ENCODE measurements around the gene AFAP1L1. TPM values are rescaled to one million over a fixed set of nuclear protein-coding genes. Genes with fewer than 3 reads are reported as not detected.
A peak's percentile ranks its signal among the peaks of the same experiment; 100 is the strongest.

The AFAP1L1 gene
- total and polyA plus RNA-seq, 10 of the 15 experiments (the other 5 are each of a cell fraction or from before 2014, with no cell fraction given), result 0.11 TPM; not detected in 9

- 35% methylated on average over 13 of the region's 14 CpGs for WGBS (ENCODE audit: insufficient coverage, insufficient replicate concordance, low lambda C conversion rate, missing lambda C conversion rate)
- SMC1A ChIA-PET (ENCODE audit: uncharacterized antibody, unreplicated experiment), result interaction anchor here (0.7 to 2.2 kb wide), 12 partner anchors 9 to 118 kb away, joined by 3 to 15 read pairs (median 4); no protein-coding TSS in a partner anchor
- Histone ChIP-seq H3K4me3 (no peak overlapping the region), H3K36me3 (ENCODE audit: control insufficient read depth in 2 of 2, insufficient read depth in 2 of 2, low read length in 1 of 2) (no peaks in the 10 kb centered on the region), H3K27me3 (replicated peaks in 1 of 2; ENCODE audit: control insufficient read depth in 2 of 2, insufficient read depth in 2 of 2, low read length in 1 of 2) (no peaks in the 10 kb centered on the region; a peak in 1 of 4 replicates), H3K79me2 (ENCODE audit: control insufficient read depth, insufficient read depth, low read length) (no peaks in the 10 kb centered on the region), H3K9ac (ENCODE audit: control insufficient read depth, insufficient read depth, low read length) (no peak overlapping the region), H3K9me3 (replicated peaks; ENCODE audit: control insufficient read depth, insufficient read depth, low read length) (no peaks in the 10 kb centered on the region), H4K20me1 (ENCODE audit: control insufficient read depth, insufficient read depth) (no peaks in the 10 kb centered on the region), H2AFZ (ENCODE audit: control insufficient read depth, low read depth, low read length) (peak overlapping the region; percentile 41; the same call in 1 of the 2 replicates), H3K4me1 (ENCODE audit: control insufficient read depth, insufficient read depth, low read length) (no peaks in the 10 kb centered on the region), H3K4me2 (ENCODE audit: control insufficient read depth, insufficient read depth) (no peak overlapping the region), H3K27ac (ENCODE audit: control insufficient read depth, insufficient read depth) (no peak overlapping the region)
- ATAC-seq (peak; percentile 86), DNase-seq (ENCODE audit: low read depth, low spot score) (no peak), FAIRE-seq (peak; percentile 86)
- in situ Hi-C loops (cut with MboI), result no loop called here
- POLR2A ChIA-PET, result no interaction called here
- intact Hi-C loops (cut with micrococcal nuclease; ENCODE audit: unreplicated experiment), result loop anchor here (1.0 to 2.0 kb wide), 4 partner anchors 50 to 247 kb away; no protein-coding TSS in a partner anchor
- no TSS peak for BruUV-seq (replicated peaks)
- CTCF ChIA-PET, result interaction anchor here (0.8 to 8.0 kb wide), 26 partner anchors 9 to 301 kb away, joined by 3 to 118 read pairs (median 5); partner anchors contain the start of genes GRPEL2 and PCYOX1L
- TF ChIP-seq MXI1 (IDR thresholded peaks at IDR 0.05; ENCODE audit: low read depth, low read length), result no peak
- TF ChIP-seq MLLT1 (IDR thresholded peaks at IDR 0.05), result no peak
- TF ChIP-seq RAD21 (IDR thresholded peaks at IDR 0.05; ENCODE audit: insufficient read depth, low read depth, low read length), result peak; percentile 79
- TF ChIP-seq ZBTB33 (IDR thresholded peaks at IDR 0.05), result no peak
- peak; percentile 67 to 82 (median 72) for TF ChIP-seq CTCF (IDR thresholded peaks at IDR 0.05 in 2 of 3, conservative IDR thresholded peaks at IDR 0.05 in 1 of 3; ENCODE audit: control insufficient read depth in 2 of 3, extremely low read depth in 1 of 3, insufficient read depth in 1 of 3, low read depth in 3 of 3, low read length in 3 of 3)
- no peak for TF ChIP-seq ASH2L (IDR thresholded peaks at IDR 0.05; ENCODE audit: borderline replicate concordance, low read depth)
- TF ChIP-seq SMC3 (IDR thresholded peaks at IDR 0.05; ENCODE audit: borderline replicate concordance, low read length), result peak; percentile 89
- TF ChIP-seq NR2F1 (conservative IDR thresholded peaks at IDR 0.05), result 0 out of 2 replicates have a peak, but pooled peaks have one; percentile 25
- RAD21 ChIA-PET (ENCODE audit: unreplicated experiment), result interaction anchor here (0.6 to 1.8 kb wide), 10 partner anchors 23 to 248 kb away, joined by 3 to 9 read pairs (median 4); no protein-coding TSS in a partner anchor
These were observed 45.8 kb downstream of the AFAP1L1 start for GRCh38 chr5:149317281-149318048.

All from GM12878 (cell line).